MM.1S (cell line): ENCODE data around the gene EGFL7.

Source experiments
- EZH2 ChIP-seq: fragments of 300-600 bp; sonication (generic); optimal IDR thresholded peaks from 2 replicates; pipeline ENCODE3; 2017; ENCODE audit warnings: low read depth, mild to moderate bottlenecking, antibody characterized with exemption, low read length, mixed read lengths
- EZH2phosphoT487 ChIP-seq: fragments of 300-600 bp; sonication (generic); IDR thresholded peaks from 2 replicates; pipeline ENCODE4 v1.6.1; 2018; ENCODE audit warnings: antibody characterized with exemption, low read length
- TF ChIP-seq, protein P1 (sequence below): fragments of 300-600 bp; sonication (generic); IDR thresholded peaks from 2 replicates; pipeline ENCODE4 v1.5.1; 2016; ENCODE audit warnings: antibody characterized with exemption, low read length, mixed read lengths

DNA sequence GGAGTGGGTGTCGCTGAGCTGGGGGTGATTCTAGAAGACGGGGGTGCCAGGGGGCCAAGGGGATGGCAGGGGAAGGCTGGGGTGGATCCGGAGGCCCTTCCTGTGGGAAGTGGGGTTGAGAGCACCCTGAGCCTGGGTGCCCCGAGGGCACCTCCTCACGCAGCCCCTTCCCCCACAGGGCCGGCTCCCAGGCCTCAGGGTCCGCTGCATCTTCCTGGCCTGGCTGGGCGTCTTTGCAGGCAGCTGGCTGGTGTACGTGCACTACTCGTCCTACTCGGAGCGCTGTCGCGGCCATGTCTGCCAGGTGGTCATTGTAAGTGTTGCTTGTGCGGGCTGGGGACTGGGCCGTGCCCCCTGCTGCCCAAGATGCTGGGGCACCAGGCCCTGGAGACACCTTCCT, 54.7 kb downstream of the EGFL7 start:
- TF ChIP-seq, protein P1, sequence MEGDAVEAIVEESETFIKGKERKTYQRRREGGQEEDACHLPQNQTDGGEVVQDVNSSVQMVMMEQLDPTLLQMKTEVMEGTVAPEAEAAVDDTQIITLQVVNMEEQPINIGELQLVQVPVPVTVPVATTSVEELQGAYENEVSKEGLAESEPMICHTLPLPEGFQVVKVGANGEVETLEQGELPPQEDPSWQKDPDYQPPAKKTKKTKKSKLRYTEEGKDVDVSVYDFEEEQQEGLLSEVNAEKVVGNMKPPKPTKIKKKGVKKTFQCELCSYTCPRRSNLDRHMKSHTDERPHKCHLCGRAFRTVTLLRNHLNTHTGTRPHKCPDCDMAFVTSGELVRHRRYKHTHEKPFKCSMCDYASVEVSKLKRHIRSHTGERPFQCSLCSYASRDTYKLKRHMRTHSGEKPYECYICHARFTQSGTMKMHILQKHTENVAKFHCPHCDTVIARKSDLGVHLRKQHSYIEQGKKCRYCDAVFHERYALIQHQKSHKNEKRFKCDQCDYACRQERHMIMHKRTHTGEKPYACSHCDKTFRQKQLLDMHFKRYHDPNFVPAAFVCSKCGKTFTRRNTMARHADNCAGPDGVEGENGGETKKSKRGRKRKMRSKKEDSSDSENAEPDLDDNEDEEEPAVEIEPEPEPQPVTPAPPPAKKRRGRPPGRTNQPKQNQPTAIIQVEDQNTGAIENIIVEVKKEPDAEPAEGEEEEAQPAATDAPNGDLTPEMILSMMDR: no peak
- TF ChIP-seq EZH2: no peak
- no peak for TF ChIP-seq EZH2phosphoT487
